CD4-positive, alpha-beta T cell (primary cell): ENCODE results near the gene DOCK4. TPM values are rescaled to one million over a fixed set of nuclear protein-coding genes. Genes with fewer than 3 reads are reported as not detected.

Experiments used
- ATAC-seq: fragments of 200-7000 bp; cut with Tn5 transposase; one replicate; pipeline ENCODE4 v1.10.0; 2022; ENCODE audit warnings: mild to moderate bottlenecking; ENCODE audit not compliant: poor library complexity
- CTCF ChIA-PET: fragments of 350-600 bp; sonication (Branson Sonifier 250); formaldehyde crosslinking; loops from one replicate; lab custom pipeline; 2021; ENCODE audit warnings: antibody characterized with exemption, inconsistent platforms; lab: Charles Lee
- POLR2A ChIA-PET: fragments of 350-600 bp; sonication (Branson Sonifier 250); formaldehyde crosslinking; loops from one replicate; lab custom pipeline; 2021; ENCODE audit warnings: antibody characterized with exemption, inconsistent platforms; lab: Charles Lee
- DNase-seq, 14 experiments: peaks; one replicate each; pipeline ENCODE4 v3.0.0-alpha.2; 2013 to 2020; ENCODE audit warnings: mixed read lengths in 2 of 14
- H3K27ac ChIP-seq, 2 donors: one replicate each; pipeline versions ENCODE4 v1.5.1 to v1.7.0; 2013; ENCODE audit warnings: low read length in 2 of 2, low read depth in 1 of 2, mild to moderate bottlenecking in 1 of 2
- H3K27me3 ChIP-seq, 2 experiments: 1 replicate in 1 of 2; 2 replicates in 1 of 2; pipeline versions ENCODE4 v1.6.1 to v1.7.0; 2013; ENCODE audit warnings: low read length in 2 of 2, control low read depth in 1 of 2, mild to moderate bottlenecking in 1 of 2, moderate library complexity in 1 of 2; ENCODE audit not compliant: insufficient read depth in 2 of 2, control insufficient read depth in 1 of 2
- H3K36me3 ChIP-seq: one replicate; pipeline ENCODE4 v1.6.1; 2013; ENCODE audit warnings: low read length, control low read depth; ENCODE audit not compliant: insufficient read depth
- H3K4me1 ChIP-seq: one replicate; pipeline ENCODE4 v1.6.1; 2013; ENCODE audit warnings: low read length, control low read depth; ENCODE audit not compliant: insufficient read depth
- H3K4me3 ChIP-seq: one replicate; pipeline ENCODE4 v1.5.1; 2013; ENCODE audit warnings: mild to moderate bottlenecking, low read length, moderate library complexity
- H3K9me3 ChIP-seq, 2 experiments: 1 replicate in 1 of 2; 2 replicates in 1 of 2; pipeline versions ENCODE4 v1.6.1 to v1.7.0; 2013; ENCODE audit warnings: low read length in 2 of 2, mild to moderate bottlenecking in 2 of 2, control low read depth in 1 of 2, moderate library complexity in 1 of 2; ENCODE audit not compliant: control insufficient read depth in 1 of 2, insufficient read depth in 1 of 2
- H3K27ac Mint-ChIP-seq: one replicate; pipeline ENCODE4 v1.8.0; 2020; ENCODE audit warnings: mixed read lengths
- H3K27me3 Mint-ChIP-seq: one replicate; pipeline ENCODE4 v1.8.0; 2021; ENCODE audit warnings: mixed read lengths
- H3K36me3 Mint-ChIP-seq: one replicate; pipeline ENCODE4 v1.8.0; 2021; ENCODE audit warnings: low read depth, mixed read lengths
- H3K4me1 Mint-ChIP-seq: one replicate; pipeline ENCODE4 v1.8.0; 2021; ENCODE audit warnings: low read depth, mixed read lengths
- H3K4me3 Mint-ChIP-seq: one replicate; pipeline ENCODE4 v1.8.0; 2020; ENCODE audit warnings: mild to moderate bottlenecking, mixed read lengths
- H3K9me3 Mint-ChIP-seq: one replicate; pipeline ENCODE4 v1.8.0; 2020; ENCODE audit warnings: mixed read lengths
- CTCF ChIP-seq: fragments of 200-600 bp; IDR thresholded peaks from one replicate; pipeline ENCODE4 v1.8.0; 2022; ENCODE audit warnings: antibody characterized with exemption, mild to moderate bottlenecking
- intact Hi-C, 2 experiments: fragments of 100-400 bp; cut with DNase I in 1 of 2; cut with micrococcal nuclease in 1 of 2; formaldehyde crosslinking; loops; one replicate each; pipeline versions ENCODE4 v1.15.1 to v1.9.0; 2023 to 2025; cut with DNase I, micrococcal nuclease
- total RNA-seq, 174 experiments: library from RNA in 2 of 174; stranded (reverse) in 2 of 174; gene quantifications; one replicate each; pipeline ENCODE4 v1.2.3 and lab custom pipeline; 2021 to 2026

Gene DOCK4
- total RNA-seq, 2 experiments from 2014 or later = 0.31 to 0.38 TPM

- ChIA-PET POLR2A (no interaction called here), CTCF (no interaction called here)
- Mint-ChIP-seq H3K36me3 (peaks cover 34% of the 10 kb centered on the region), H3K27ac (no peak overlapping the region), H3K27me3 (no peaks in the 10 kb centered on the region), H3K9me3 (no peaks in the 10 kb centered on the region), H3K4me1 (peaks cover 50% of the 10 kb centered on the region), H3K4me3 (no peak overlapping the region)
- Histone ChIP-seq H3K36me3 (peaks cover 6% of the 10 kb centered on the region), H3K4me1 (no peaks in the 10 kb centered on the region), H3K4me3 (no peak overlapping the region), H3K27ac (no peak overlapping the region), H3K9me3 (no peaks in the 10 kb centered on the region), H3K27me3 (no peaks in the 10 kb centered on the region)
- intact Hi-C loops = no loop called here
- DNase-seq = no peak
- TF ChIP-seq CTCF = no peak
- no peak for ATAC-seq
These were observed 14.8 kb upstream of the DOCK4 start for GRCh38 chr7:112220877-112221434.

- Mint-ChIP-seq H3K9me3 (no peaks in the 10 kb centered on the region), H3K36me3 (peaks cover 14% of the 10 kb centered on the region), H3K4me1 (peaks cover 60% of the 10 kb centered on the region), H3K4me3 (no peak overlapping the region), H3K27me3 (no peaks in the 10 kb centered on the region), H3K27ac (no peak overlapping the region)
- Histone ChIP-seq H3K4me3 (no peak overlapping the region), H3K27ac (no peak overlapping the region), H3K36me3 (no peaks in the 10 kb centered on the region), H3K9me3 (no peaks in the 10 kb centered on the region), H3K4me1 (no peaks in the 10 kb centered on the region), H3K27me3 (no peaks in the 10 kb centered on the region)
- ChIA-PET POLR2A (no interaction called here), CTCF (no interaction called here)
- no peak for DNase-seq
- ATAC-seq = no peak
- no peak for TF ChIP-seq CTCF
- intact Hi-C loops = no loop called here
These were observed 9.6 kb upstream of the DOCK4 start for GRCh38 chr7:112215787-112216186.

GRCh38 chr7:112214883-112215282, 8.7 kb upstream of the DOCK4 start:
- Histone ChIP-seq H3K9me3 (no peaks in the 10 kb centered on the region), H3K4me3 (no peak overlapping the region), H3K36me3 (no peaks in the 10 kb centered on the region), H3K27me3 (no peaks in the 10 kb centered on the region), H3K27ac (no peak overlapping the region), H3K4me1 (no peaks in the 10 kb centered on the region)
- CTCF ChIA-PET = no interaction called here
- H3K27me3 Mint-ChIP-seq = no peaks in the 10 kb centered on the region
- TF ChIP-seq CTCF = no peak
- POLR2A ChIA-PET = no interaction called here
- ATAC-seq (no peak), DNase-seq (no peak)
- intact Hi-C loops = no loop called here
- no peak overlapping the region for H3K4me3 Mint-ChIP-seq
- no peaks in the 10 kb centered on the region for H3K9me3 Mint-ChIP-seq
- no peak overlapping the region for H3K27ac Mint-ChIP-seq
- H3K36me3 Mint-ChIP-seq = peaks cover 14% of the 10 kb centered on the region
- peaks cover 56% of the 10 kb centered on the region for H3K4me1 Mint-ChIP-seq
